MG63 (cell line): ENCODE results near the gene IL1R1. TPM values are rescaled to one million over a fixed set of nuclear protein-coding genes. Genes with fewer than 3 reads are reported as not detected.
"Not testable (repeated sequence)": the region's sequence is repeated elsewhere in the genome, so short reads cannot be mapped to it uniquely, and the experiment has no call there.

Experiments used
- DNase-seq: peaks from one replicate; pipeline ENCODE4 v3.0.0-alpha.2; 2020
- H3K27me3 ChIP-seq: fragments of 250-450 bp; sonication (Bioruptor Pico); 2 replicates; pipeline ENCODE4 v1.5.1; 2020; ENCODE audit warnings: mild to moderate bottlenecking, moderate library complexity
- H3K36me3 ChIP-seq: fragments of 250-450 bp; sonication (Bioruptor Pico); 2 replicates; pipeline ENCODE4 v1.5.1; 2020; ENCODE audit warnings: mild to moderate bottlenecking, moderate library complexity
- H3K4me3 ChIP-seq: fragments of 250-450 bp; sonication (Bioruptor Pico); 2 replicates; pipeline ENCODE4 v1.5.1; 2020; ENCODE audit warnings: mild to moderate bottlenecking, moderate library complexity
- H3K9me3 ChIP-seq: fragments of 250-450 bp; sonication (Bioruptor Pico); 2 replicates; pipeline ENCODE4 v1.5.1; 2020; ENCODE audit warnings: mild to moderate bottlenecking, moderate library complexity
- total RNA-seq: library from RNA; depleted of rRNA; stranded (reverse); fragments of >200 nt; shearing (Covaris generic); gene quantifications from 2 replicates; pipeline ENCODE4 v1.2.3, GENCODE V29; 2014; ENCODE audit warnings: low replicate concordance

IL1R1 gene
- total RNA-seq, 1 experiment from 2014 or later, result 0.82 TPM

GRCh38 chr2:102106813-102107740 is 35.5 kb upstream of the IL1R1 start:
- DNase-seq, H3K27me3 ChIP-seq, H3K36me3 ChIP-seq, H3K4me3 ChIP-seq, H3K9me3 ChIP-seq: not testable (repeated sequence)

- no peak overlapping the region for H3K4me3 ChIP-seq
- H3K36me3 ChIP-seq, result no peaks in the 10 kb centered on the region
- no peaks in the 10 kb centered on the region for H3K9me3 ChIP-seq
- no peaks in the 10 kb centered on the region for H3K27me3 ChIP-seq
- no peak for DNase-seq
Measured at GRCh38 chr2:102107741-102108070, 34.8 kb upstream of the IL1R1 start.

- Histone ChIP-seq H3K27me3 (no peaks in the 10 kb centered on the region), H3K4me3 (no peak overlapping the region), H3K9me3 (no peaks in the 10 kb centered on the region), H3K36me3 (no peaks in the 10 kb centered on the region)
- no peak for DNase-seq
Measured at GRCh38 chr2:102109016-102109415, 33.5 kb upstream of the IL1R1 start.

GRCh38 chr2:102110171-102110570 is 32.4 kb upstream of the IL1R1 start:
- H3K27me3 ChIP-seq, result no peaks in the 10 kb centered on the region
- H3K4me3 ChIP-seq, result no peak overlapping the region
- H3K9me3 ChIP-seq, result no peaks in the 10 kb centered on the region
- H3K36me3 ChIP-seq, result no peaks in the 10 kb centered on the region
- DNase-seq, result no peak

GRCh38 chr2:102110596-102111334 is 31.8 kb upstream of the IL1R1 start:
- DNase-seq, result no peak
- Histone ChIP-seq H3K9me3 (no peaks in the 10 kb centered on the region), H3K36me3 (no peaks in the 10 kb centered on the region), H3K27me3 (no peaks in the 10 kb centered on the region), H3K4me3 (no peak overlapping the region)

DNA sequence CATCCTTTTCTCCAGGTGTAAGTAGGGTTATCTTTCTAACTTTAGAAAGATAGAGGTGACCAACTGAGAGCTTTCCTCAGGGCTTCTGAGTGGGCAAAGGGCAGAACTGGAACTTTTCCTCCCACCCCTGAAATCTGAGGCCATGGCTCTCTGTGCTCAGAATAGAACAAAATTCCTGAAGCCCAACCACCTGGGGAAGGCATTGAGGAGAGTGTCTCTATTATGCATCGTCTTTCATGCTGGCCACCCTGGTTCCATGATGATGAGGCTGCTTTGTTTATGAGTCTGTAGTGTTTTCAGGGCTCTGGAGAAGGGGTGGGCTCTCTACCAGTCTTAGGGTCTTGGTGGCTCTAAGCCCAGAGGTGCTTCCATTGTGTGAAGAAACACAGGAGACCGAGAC is 30.7 kb upstream of the IL1R1 start:
- no peak for DNase-seq
- H3K27me3 ChIP-seq, result no peaks in the 10 kb centered on the region
- H3K36me3 ChIP-seq, result no peaks in the 10 kb centered on the region
- no peak overlapping the region for H3K4me3 ChIP-seq
- H3K9me3 ChIP-seq, result no peaks in the 10 kb centered on the region

GRCh38 chr2:102112271-102112670 is 30.3 kb upstream of the IL1R1 start:
- no peaks in the 10 kb centered on the region for H3K36me3 ChIP-seq
- no peaks in the 10 kb centered on the region for H3K9me3 ChIP-seq
- H3K27me3 ChIP-seq, result no peaks in the 10 kb centered on the region
- H3K4me3 ChIP-seq, result no peak overlapping the region
- no peak for DNase-seq

DNA sequence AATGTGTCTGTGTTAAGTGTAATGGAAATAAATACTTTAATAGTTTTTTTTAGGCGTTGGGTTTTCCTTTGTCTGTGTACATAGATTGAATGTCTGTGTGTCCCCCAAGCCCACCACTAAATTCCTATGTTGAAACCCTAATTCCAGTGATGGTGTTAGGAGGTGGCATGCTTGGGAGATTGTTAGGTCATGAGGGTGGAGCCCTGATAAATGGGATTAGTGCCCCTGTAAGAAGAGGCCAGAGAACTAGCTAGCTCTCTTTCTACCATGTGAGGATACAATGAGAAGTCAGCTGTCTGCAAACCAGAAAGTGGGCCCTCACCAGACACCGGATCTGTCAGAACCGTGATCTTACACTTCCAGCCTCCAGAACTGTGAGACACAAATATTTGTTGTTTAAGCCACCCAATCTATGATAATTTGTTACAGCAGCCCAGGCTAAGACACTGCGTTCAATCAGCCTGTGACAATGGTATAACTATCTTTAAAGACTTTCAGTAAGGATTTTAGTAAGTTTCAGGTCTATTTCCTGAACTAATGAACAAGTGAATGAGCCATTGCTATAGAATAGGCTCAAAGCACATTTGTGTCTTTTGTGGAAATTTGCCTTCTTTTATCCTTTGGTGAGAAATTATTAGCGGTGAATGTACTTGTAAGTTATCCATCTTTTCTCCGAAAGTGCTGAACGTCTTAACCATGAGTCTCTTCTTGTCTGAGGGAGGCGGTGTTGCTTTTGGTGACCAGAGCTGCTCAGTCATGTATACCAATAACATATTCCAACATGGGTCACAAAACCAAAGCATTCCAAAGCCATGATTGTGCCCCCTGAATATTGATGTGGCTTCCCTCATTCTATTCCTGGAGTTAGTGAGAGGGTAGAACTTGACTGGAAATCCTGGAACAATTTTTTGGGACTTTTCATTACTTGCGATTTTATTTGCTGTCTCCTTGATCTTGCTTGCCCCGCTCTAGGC is 29.6 kb upstream of the IL1R1 start:
- Histone ChIP-seq H3K27me3 (no peaks in the 10 kb centered on the region), H3K4me3 (no peak overlapping the region), H3K9me3 (no peaks in the 10 kb centered on the region), H3K36me3 (no peaks in the 10 kb centered on the region)
- DNase-seq, result no peak

- Histone ChIP-seq H3K9me3 (no peaks in the 10 kb centered on the region), H3K27me3 (no peaks in the 10 kb centered on the region), H3K4me3 (no peak overlapping the region), H3K36me3 (no peaks in the 10 kb centered on the region)
- no peak for DNase-seq
Measured at GRCh38 chr2:102114290-102114721, 28.2 kb upstream of the IL1R1 start.

GRCh38 chr2:102114851-102115497 is 27.6 kb upstream of the IL1R1 start:
- Histone ChIP-seq H3K36me3 (no peaks in the 10 kb centered on the region), H3K27me3 (no peaks in the 10 kb centered on the region), H3K9me3 (no peaks in the 10 kb centered on the region), H3K4me3 (no peak overlapping the region)
- DNase-seq, result no peak

- no peaks in the 10 kb centered on the region for H3K27me3 ChIP-seq
- DNase-seq, result no peak
- H3K4me3 ChIP-seq, result no peak overlapping the region
- no peaks in the 10 kb centered on the region for H3K9me3 ChIP-seq
- H3K36me3 ChIP-seq, result peaks cover 3% of the 10 kb centered on the region; the same call in 1 of the 2 replicates
Measured at GRCh38 chr2:102116630-102117471, 25.7 kb upstream of the IL1R1 start.

GRCh38 chr2:102117472-102117858 is 25.1 kb upstream of the IL1R1 start:
- DNase-seq, result no peak
- no peaks in the 10 kb centered on the region for H3K27me3 ChIP-seq
- H3K4me3 ChIP-seq, result no peak overlapping the region
- H3K36me3 ChIP-seq, result peaks cover 3% of the 10 kb centered on the region; the same call in 1 of the 2 replicates
- H3K9me3 ChIP-seq, result no peaks in the 10 kb centered on the region

- Histone ChIP-seq H3K4me3 (no peak overlapping the region), H3K27me3 (no peaks in the 10 kb centered on the region), H3K9me3 (no peaks in the 10 kb centered on the region), H3K36me3 (peaks cover 3% of the 10 kb centered on the region; the same call in 1 of the 2 replicates)
- no peak for DNase-seq
Measured at GRCh38 chr2:102119255-102119654, 23.3 kb upstream of the IL1R1 start.

DNA sequence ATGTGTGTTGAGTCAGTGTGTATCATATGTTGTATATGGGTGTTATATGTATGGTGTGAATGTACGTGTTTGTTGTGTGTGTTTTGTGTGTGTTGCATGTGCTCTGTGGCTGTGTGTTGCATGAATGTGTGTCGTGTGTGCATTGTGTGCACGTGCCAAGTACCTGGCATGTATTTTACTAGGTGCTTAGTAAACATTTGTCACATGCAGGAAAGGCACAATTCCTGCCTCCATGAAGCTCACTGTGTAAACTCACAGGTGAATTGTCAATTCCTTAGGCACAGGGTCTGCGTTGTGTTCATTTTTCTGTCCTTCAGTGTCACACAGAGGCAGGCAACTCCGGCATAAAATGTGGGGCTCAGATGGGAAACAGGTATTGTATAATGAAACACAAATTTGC is 22.3 kb upstream of the IL1R1 start:
- Histone ChIP-seq H3K4me3 (no peak overlapping the region), H3K36me3 (peaks cover 3% of the 10 kb centered on the region; the same call in 1 of the 2 replicates), H3K9me3 (0 out of 2 replicates have a peak, but pooled peaks cover 2% of the 10 kb centered on the region), H3K27me3 (no peaks in the 10 kb centered on the region)
- no peak for DNase-seq

DNA sequence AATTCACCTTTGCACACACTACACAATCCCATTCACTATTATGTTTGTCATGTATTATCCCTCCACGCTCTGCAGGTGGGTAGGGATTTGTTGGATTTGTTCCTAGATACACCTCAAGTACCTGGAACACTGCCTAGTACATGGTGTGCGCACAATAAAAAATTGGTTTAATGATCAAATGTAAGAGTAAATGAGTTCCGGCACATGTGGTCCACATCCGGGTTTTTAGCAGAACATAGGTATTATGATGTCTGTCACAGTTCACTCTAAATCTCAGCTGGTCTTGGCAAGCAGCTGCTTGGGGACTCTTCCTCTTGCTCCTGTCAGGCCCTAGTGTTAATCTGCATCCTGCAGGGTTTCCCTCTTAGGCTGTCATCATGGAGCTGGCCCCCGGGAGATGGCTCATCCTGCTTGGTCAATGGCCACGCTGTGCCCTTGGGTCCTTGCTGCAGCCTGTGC is 21.8 kb upstream of the IL1R1 start:
- Histone ChIP-seq H3K36me3 (peaks cover 3% of the 10 kb centered on the region; the same call in 1 of the 2 replicates), H3K9me3 (peaks cover 2% of the 10 kb centered on the region; the same call in 1 of the 2 replicates), H3K27me3 (no peaks in the 10 kb centered on the region), H3K4me3 (no peak overlapping the region)
- DNase-seq, result no peak
